GM12873 (cell line): ENCODE results near the gene SEMA5A.

Source experiments
- CTCF ChIP-seq: IDR thresholded peaks from 2 replicates; pipeline ENCODE4 v1.5.1; 2012; ENCODE audit warnings: low read depth, mild to moderate bottlenecking, moderate library complexity, low read length, control low read depth; ENCODE audit not compliant: insufficient read depth; ENCODE audit errors: missing control alignments

Gene SEMA5A

GRCh38 chr5:9507974-9508373, 37.9 kb downstream of the SEMA5A start:
- no peak for TF ChIP-seq CTCF

GRCh38 chr5:9505225-9505624, 40.6 kb downstream of the SEMA5A start:
- no peak for TF ChIP-seq CTCF

GRCh38 chr5:9502864-9503263, 43.0 kb downstream of the SEMA5A start:
- TF ChIP-seq CTCF, result no peak

- TF ChIP-seq CTCF, result no peak
Measured at GRCh38 chr5:9502050-9502834, 43.6 kb downstream of the SEMA5A start.

- no peak for TF ChIP-seq CTCF
Measured at GRCh38 chr5:9500625-9501024, 45.2 kb downstream of the SEMA5A start.

- no peak for TF ChIP-seq CTCF
Measured at GRCh38 chr5:9500193-9500592, 45.7 kb downstream of the SEMA5A start.

GRCh38 chr5:9499498-9499876, 46.4 kb downstream of the SEMA5A start:
- no peak for TF ChIP-seq CTCF
